ENCODE measurements around the gene ABCA13. TPM values are rescaled to one million over a fixed set of nuclear protein-coding genes. Genes with fewer than 3 reads are reported as not detected.

Gene ABCA13
- total RNA-seq, 2 donors from 2014 or later: not detected

GRCh38 chr7:48263311-48263650 lies 92.0 kb downstream of the ABCA13 start:
- no peak for DNase-seq (ENCODE audit: low spot score)
- H3K4me3 ChIP-seq: no peak overlapping the region
- H3K27ac ChIP-seq: no peak overlapping the region
- H3K36me3 ChIP-seq: no peaks in the 10 kb centered on the region
- H3K9me3 ChIP-seq: no peaks in the 10 kb centered on the region
- no peaks in the 10 kb centered on the region for H3K27me3 ChIP-seq
- no peaks in the 10 kb centered on the region for H3K4me1 ChIP-seq
- no peak for TF ChIP-seq CTCF (IDR thresholded peaks at IDR 0.05)

DNA sequence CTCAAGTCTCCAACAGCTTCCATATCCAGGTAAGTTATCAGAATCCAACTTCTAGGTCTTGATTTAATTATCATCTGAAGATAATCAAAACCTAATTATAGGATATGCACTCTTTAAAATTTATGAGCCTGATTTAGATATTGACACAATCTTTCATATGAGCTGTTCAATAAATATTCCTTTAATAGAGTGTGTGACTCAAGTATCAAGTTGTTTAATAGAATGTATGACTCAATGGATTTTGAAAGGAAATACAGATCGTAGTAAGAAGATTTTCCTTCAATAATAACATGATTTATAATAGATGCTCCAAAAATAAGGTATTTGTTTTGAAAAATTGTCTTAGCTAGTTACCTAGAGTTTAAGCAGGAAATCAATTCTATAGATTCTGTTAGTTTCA lies 97.8 kb downstream of the ABCA13 start:
- Histone ChIP-seq H3K9me3 (no peaks in the 10 kb centered on the region), H3K27ac (no peak overlapping the region), H3K27me3 (no peaks in the 10 kb centered on the region), H3K4me1 (no peaks in the 10 kb centered on the region), H3K4me3 (no peak overlapping the region), H3K36me3 (no peaks in the 10 kb centered on the region)
- TF ChIP-seq CTCF (IDR thresholded peaks at IDR 0.05): no peak
- no peak for DNase-seq (ENCODE audit: low spot score)

- no peaks in the 10 kb centered on the region for H3K4me1 ChIP-seq
- H3K27ac ChIP-seq: no peak overlapping the region
These were observed 103.4 kb downstream of the ABCA13 start for GRCh38 chr7:48274662-48275061.

DNA sequence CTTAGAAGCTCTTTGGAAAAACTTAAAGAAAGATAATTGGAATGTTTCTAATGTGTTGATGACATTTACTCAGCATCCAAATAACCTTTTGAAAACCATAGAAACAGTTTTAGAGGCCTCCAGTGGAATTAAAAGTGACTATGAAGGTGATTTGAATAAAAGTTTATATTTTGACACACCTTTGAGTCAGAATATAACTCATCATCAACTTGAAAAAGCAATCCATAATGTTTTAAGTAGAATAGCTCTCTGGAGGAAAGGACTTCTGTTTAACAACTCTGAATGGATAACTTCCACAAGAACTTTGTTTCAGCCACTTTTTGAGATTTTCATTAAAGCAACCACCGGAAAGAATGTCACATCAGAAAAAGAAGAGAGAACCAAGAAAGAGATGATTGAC lies 108.2 kb downstream of the ABCA13 start:
- no peaks in the 10 kb centered on the region for H3K27me3 ChIP-seq
- DNase-seq (ENCODE audit: low spot score): no peak
- H3K9me3 ChIP-seq: no peaks in the 10 kb centered on the region
- no peak for TF ChIP-seq CTCF (IDR thresholded peaks at IDR 0.05)
- no peaks in the 10 kb centered on the region for H3K4me1 ChIP-seq
- no peak overlapping the region for H3K4me3 ChIP-seq
- no peak overlapping the region for H3K27ac ChIP-seq
- no peaks in the 10 kb centered on the region for H3K36me3 ChIP-seq

More at GRCh38 chr7:48274662-48275061, 103.4 kb downstream of the ABCA13 start:
- no peak for DNase-seq (ENCODE audit: low spot score)
- Histone ChIP-seq H3K4me3 (no peak overlapping the region), H3K27me3 (no peaks in the 10 kb centered on the region), H3K9me3 (no peaks in the 10 kb centered on the region), H3K36me3 (no peaks in the 10 kb centered on the region)
- no peak for TF ChIP-seq CTCF (IDR thresholded peaks at IDR 0.05)

- H3K4me1 ChIP-seq: no peaks in the 10 kb centered on the region
- H3K27me3 ChIP-seq: no peaks in the 10 kb centered on the region
- no peak overlapping the region for H3K27ac ChIP-seq
- no peaks in the 10 kb centered on the region for H3K9me3 ChIP-seq
- no peak for DNase-seq (ENCODE audit: low spot score)
- H3K36me3 ChIP-seq: no peaks in the 10 kb centered on the region
- no peak for TF ChIP-seq CTCF (IDR thresholded peaks at IDR 0.05)
- H3K4me3 ChIP-seq: no peak overlapping the region
These were observed 108.8 kb downstream of the ABCA13 start for GRCh38 chr7:48280100-48280499.

DNA sequence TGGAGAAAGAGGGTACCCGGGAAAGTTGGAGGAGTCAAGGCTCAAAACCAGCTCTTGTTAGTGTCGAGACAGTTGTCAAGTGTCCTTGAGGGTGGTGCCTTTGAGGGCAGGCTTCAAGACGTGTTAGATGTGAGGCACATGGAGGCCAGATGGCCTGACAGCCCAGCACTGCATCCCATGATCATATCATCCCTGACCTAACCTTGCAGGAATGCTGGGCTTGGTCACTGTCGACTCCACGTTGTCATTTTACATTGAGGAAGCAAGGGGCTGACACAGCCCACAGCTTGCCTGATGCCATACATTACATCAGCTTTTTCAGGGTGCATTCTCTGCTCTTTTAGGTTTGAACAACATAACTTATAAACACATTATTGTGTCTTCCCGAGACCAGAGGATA lies 114.1 kb downstream of the ABCA13 start:
- DNase-seq (ENCODE audit: low spot score): no peak
- no peak for TF ChIP-seq CTCF (IDR thresholded peaks at IDR 0.05)
- Histone ChIP-seq H3K36me3 (no peaks in the 10 kb centered on the region), H3K4me3 (no peak overlapping the region), H3K27me3 (no peaks in the 10 kb centered on the region), H3K4me1 (no peaks in the 10 kb centered on the region), H3K27ac (no peak overlapping the region), H3K9me3 (no peaks in the 10 kb centered on the region)

Measured in right atrium auricular region (tissue), 2 donors.